SK-N-SH (cell line): ENCODE measurements around the gene OGDH. TPM values are rescaled to one million over a fixed set of nuclear protein-coding genes. Genes with fewer than 3 reads are reported as not detected.

Experiments
- CTCF ChIA-PET: fragments of 300-600, 350-600 bp; formaldehyde crosslinking; extraction: SDS; loops from one replicate; lab custom pipeline; 2021; lab: Yijun Ruan, JAX
- POLR2A ChIA-PET: fragments of 350-600 bp; sonication (Branson Sonifier 250); formaldehyde crosslinking; extraction: SDS; loops from one replicate; lab custom pipeline; 2020; ENCODE audit warnings: antibody characterized with exemption, inconsistent platforms; lab: Yijun Ruan, JAX
- DNase-seq: peaks from one replicate; pipeline ENCODE4 v3.0.0; 2012
- H2AFZ ChIP-seq: fragments of 200-600 bp; sonication (generic); 2 replicates; pipeline ENCODE4 v1.8.1; 2016; ENCODE audit warnings: antibody characterized with exemption, mild to moderate bottlenecking, low read depth
- H3F3A ChIP-seq: fragments of 200-600 bp; sonication (generic); replicated peaks from 2 replicates; pipeline ENCODE3; 2016; ENCODE audit warnings: antibody characterized with exemption, mild to moderate bottlenecking; ENCODE audit not compliant: insufficient read depth
- H3K27ac ChIP-seq, 2 experiments: fragments of 200-500 bp in 1 of 2; fragments of 200-600 bp in 1 of 2; sonication (Bioruptor generic) in 1 of 2; sonication (generic), shearing (Covaris generic) in 1 of 2; 2 replicates each; pipeline versions ENCODE4 v1.5.1 to v1.6.1; 2014 to 2016; ENCODE audit warnings: low read depth in 2 of 2, inconsistent platforms in 1 of 2, low read length in 1 of 2, mild to moderate bottlenecking in 1 of 2, mixed read lengths in 1 of 2
- H3K27me3 ChIP-seq: fragments of 200-600 bp; sonication (generic), shearing (Covaris generic); 2 replicates; pipeline ENCODE4 v1.6.1; 2016; ENCODE audit warnings: mixed run types; ENCODE audit not compliant: insufficient read depth
- H3K36me3 ChIP-seq, 2 experiments: fragments of 200-500 bp in 1 of 2; fragments of 200-600 bp in 1 of 2; sonication (Bioruptor generic) in 1 of 2; sonication (generic) in 1 of 2; replicated peaks in 1 of 2; 2 replicates each; pipeline versions ENCODE3 to v1.5.1; 2014 to 2016; ENCODE audit warnings: low read length in 1 of 2, mild to moderate bottlenecking in 1 of 2; ENCODE audit not compliant: insufficient read depth in 2 of 2, control insufficient read depth in 1 of 2
- H3K4me1 ChIP-seq, 2 experiments: fragments of 200-500 bp in 1 of 2; fragments of 200-600 bp in 1 of 2; sonication (Bioruptor generic) in 1 of 2; sonication (generic), shearing (Covaris generic) in 1 of 2; 2 replicates each; pipeline versions ENCODE4 v1.5.1 to v1.6.1; 2014 to 2016; ENCODE audit warnings: low read depth in 1 of 2, low read length in 1 of 2, mixed run types in 1 of 2; ENCODE audit not compliant: insufficient read depth in 2 of 2, control insufficient read depth in 1 of 2
- H3K4me2 ChIP-seq: fragments of 200-600 bp; sonication (generic), shearing (Covaris generic); 2 replicates; pipeline ENCODE4 v1.6.1; 2017; ENCODE audit warnings: mixed run types
- H3K4me3 ChIP-seq, 2 experiments: fragments of 200-500 bp in 1 of 2; fragments of 200-600 bp in 1 of 2; sonication (Bioruptor generic) in 1 of 2; sonication (generic), shearing (Covaris generic) in 1 of 2; 2 replicates each; pipeline versions ENCODE4 v1.5.1 to v1.8.1; 2014 to 2016; ENCODE audit warnings: low read depth in 2 of 2, inconsistent platforms in 1 of 2, low read length in 1 of 2, mild to moderate bottlenecking in 1 of 2, mixed read lengths in 1 of 2, moderate library complexity in 1 of 2
- H3K79me2 ChIP-seq: fragments of 200-600 bp; sonication (generic); 2 replicates; pipeline ENCODE4 v1.8.1; 2017; ENCODE audit warnings: mild to moderate bottlenecking; ENCODE audit not compliant: insufficient read depth
- H3K9ac ChIP-seq: fragments of 200-600 bp; sonication (generic); 2 replicates; pipeline ENCODE4 v1.6.1; 2017; ENCODE audit warnings: mixed run types
- H3K9me2 ChIP-seq: fragments of 200-600 bp; sonication (generic); 2 replicates; pipeline ENCODE4 v1.6.1; 2017; ENCODE audit warnings: mixed run types
- H3K9me3 ChIP-seq: fragments of 200-600 bp; sonication (generic); 2 replicates; pipeline ENCODE4 v1.6.1; 2017; ENCODE audit warnings: mixed run types, mild to moderate bottlenecking, moderate library complexity
- H4K20me1 ChIP-seq: fragments of 200-600 bp; sonication (generic); 2 replicates; pipeline ENCODE4 v1.6.1; 2017; ENCODE audit warnings: mild to moderate bottlenecking, mixed run types; ENCODE audit not compliant: insufficient read depth
- EP300 ChIP-seq, 2 experiments: IDR thresholded peaks; 2 replicates each; pipeline versions ENCODE4 v1.4.0 to v1.6.1; 2012; ENCODE audit warnings: borderline replicate concordance in 1 of 2, low read depth in 1 of 2, low read length in 1 of 2
- FOXJ3 ChIP-seq: sonication (generic); formaldehyde crosslinking; IDR thresholded peaks from 2 replicates; pipeline ENCODE4 v1.5.1; 2020; ENCODE audit warnings: mild to moderate bottlenecking, missing genetic modification reagents
- MXI1 ChIP-seq: IDR thresholded peaks from 2 replicates; pipeline ENCODE4 v1.6.1; 2012; ENCODE audit warnings: mild to moderate bottlenecking, low read depth, low read length, improper control_type of control experiment
- NFIC ChIP-seq: IDR thresholded peaks from 2 replicates; pipeline ENCODE4 v1.4.0; 2012; ENCODE audit warnings: borderline replicate concordance
- NRF1 ChIP-seq: IDR thresholded peaks from 2 replicates; pipeline ENCODE4 v1.6.1; 2012; ENCODE audit warnings: low read depth, mild to moderate bottlenecking, low read length
- PBX3 ChIP-seq: IDR thresholded peaks from 2 replicates; pipeline ENCODE4; 2012
- POLR2AphosphoS5 ChIP-seq: IDR thresholded peaks from 2 replicates; pipeline ENCODE4 v1.6.1; 2012; ENCODE audit warnings: low read depth, low read length
- RFX5 ChIP-seq: IDR thresholded peaks from 2 replicates; pipeline ENCODE4 v1.6.1; 2012; ENCODE audit warnings: mild to moderate bottlenecking, improper control_type of control experiment, low read length
- RXRA ChIP-seq: IDR thresholded peaks from 2 replicates; pipeline ENCODE4 v1.4.0; 2012; ENCODE audit warnings: low read depth, mild to moderate bottlenecking, borderline replicate concordance
- SMC3 ChIP-seq: IDR thresholded peaks from 2 replicates; pipeline ENCODE4 v1.6.1; 2012; ENCODE audit warnings: low read depth, low read length, improper control_type of control experiment
- YY1 ChIP-seq: IDR thresholded peaks from 2 replicates; pipeline ENCODE4 v1.4.0; 2012; ENCODE audit warnings: low read depth, mild to moderate bottlenecking
- WGBS: methylation state at CpG from one replicate; pipeline ENCODE4 v1.1.6; 2017; ENCODE audit warnings: low lambda C conversion rate; 5-methylcytosine and 5-hydroxymethylcytosine counted together
- polyA plus RNA-seq, 3 experiments: library from polyadenylated mRNA; depleted of rRNA; stranded (reverse); fragments of >200 nt; gene quantifications; 2 replicates each; pipeline ENCODE4 v1.2.3, GENCODE V29; 2012
- TF ChIP-seq, protein P1 (sequence below): fragments of 150-350 bp; IDR thresholded peaks from 2 replicates; pipeline ENCODE4 v1.6.1; 2017; ENCODE audit warnings: antibody characterized with exemption, low read length, low read depth, borderline replicate concordance
- TF ChIP-seq, protein P2 (sequence below): IDR thresholded peaks from 2 replicates; pipeline ENCODE4 v1.4.0; 2012; ENCODE audit warnings: low read depth, borderline replicate concordance
- TF ChIP-seq, protein P3 (sequence below): IDR thresholded peaks from 2 replicates; pipeline ENCODE4 v1.4.0; 2012; ENCODE audit warnings: low read depth, borderline replicate concordance

Gene OGDH
- polyA plus RNA-seq, 1 of the 3 experiments (the other 2 are of a cell fraction) = 69.4 TPM

DNA sequence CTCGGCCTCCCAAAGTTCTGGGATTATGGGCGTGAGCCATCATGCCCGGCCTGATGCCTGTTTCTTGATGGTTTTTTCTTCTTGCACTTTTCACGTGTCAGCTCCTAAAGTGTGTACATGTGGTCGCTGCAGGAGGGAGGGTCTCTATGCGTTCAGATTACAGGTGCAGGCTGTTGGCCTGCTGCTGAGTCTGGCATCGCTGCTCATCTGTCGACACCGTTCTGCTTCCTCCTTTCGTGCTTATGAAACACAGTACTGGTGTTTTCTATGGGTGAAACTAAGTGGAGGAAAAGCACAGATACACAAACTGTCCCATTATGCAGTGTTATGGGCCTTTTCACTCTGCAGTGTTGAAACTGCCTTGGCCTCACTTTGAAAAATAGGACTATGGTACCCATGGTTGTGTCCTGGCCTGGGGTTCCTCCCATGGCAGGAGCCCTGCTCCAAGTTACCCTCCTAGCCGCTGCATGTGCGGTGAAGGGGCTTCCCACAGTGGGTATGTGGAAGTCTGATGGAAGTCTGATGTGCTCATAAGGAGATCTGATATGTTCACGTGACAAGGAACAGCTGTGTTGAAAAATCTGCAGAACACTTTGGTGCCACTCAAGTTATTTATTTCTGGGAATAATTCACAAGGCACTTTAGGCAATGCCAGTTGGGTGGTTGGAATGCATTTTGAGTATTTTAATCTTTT lies 23.5 kb downstream of the OGDH start:
- Histone ChIP-seq H3K4me1 (peaks cover 9 to 13% of the 10 kb centered on the region in 2 experiments; a peak in 3 of 4 replicates), H3K36me3 (peaks cover 8 to 10% of the 10 kb centered on the region in 2 experiments), H2AFZ (no peak overlapping the region), H3K9me2 (no peaks in the 10 kb centered on the region), H3K79me2 (peaks cover 8% of the 10 kb centered on the region; the same call in 1 of the 2 replicates), H3K9ac (no peak overlapping the region), H3K4me2 (no peak overlapping the region), H4K20me1 (0 out of 2 replicates have a peak, but pooled peaks cover 5% of the 10 kb centered on the region), H3K27me3 (no peaks in the 10 kb centered on the region), H3K9me3 (no peaks in the 10 kb centered on the region), H3F3A (peaks cover 8% of the 10 kb centered on the region), H3K4me3 (no peak overlapping the region), H3K27ac (no peak overlapping the region)
- no peak for DNase-seq
- ChIA-PET POLR2A (no interaction called here), CTCF (interaction anchor here (1.0 kb wide), 1 partner anchor 65 kb away, joined by 3 read pairs; no protein-coding TSS in a partner anchor)
- TF ChIP-seq MXI1 (no peak), RFX5 (no peak), YY1 (no peak), NRF1 (no peak), POLR2AphosphoS5 (no peak), FOXJ3 (no peak), SMC3 (no peak), RXRA (no peak), NFIC (no peak), EP300 (IDR thresholded peaks at IDR 0.05; ENCODE audit: borderline replicate concordance in 1 of 2, low read depth in 1 of 2, low read length in 1 of 2) (no peak), PBX3 (no peak)
- TF ChIP-seq, protein P1, sequence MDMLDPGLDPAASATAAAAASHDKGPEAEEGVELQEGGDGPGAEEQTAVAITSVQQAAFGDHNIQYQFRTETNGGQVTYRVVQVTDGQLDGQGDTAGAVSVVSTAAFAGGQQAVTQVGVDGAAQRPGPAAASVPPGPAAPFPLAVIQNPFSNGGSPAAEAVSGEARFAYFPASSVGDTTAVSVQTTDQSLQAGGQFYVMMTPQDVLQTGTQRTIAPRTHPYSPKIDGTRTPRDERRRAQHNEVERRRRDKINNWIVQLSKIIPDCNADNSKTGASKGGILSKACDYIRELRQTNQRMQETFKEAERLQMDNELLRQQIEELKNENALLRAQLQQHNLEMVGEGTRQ = no peak
- TF ChIP-seq, protein P2, sequence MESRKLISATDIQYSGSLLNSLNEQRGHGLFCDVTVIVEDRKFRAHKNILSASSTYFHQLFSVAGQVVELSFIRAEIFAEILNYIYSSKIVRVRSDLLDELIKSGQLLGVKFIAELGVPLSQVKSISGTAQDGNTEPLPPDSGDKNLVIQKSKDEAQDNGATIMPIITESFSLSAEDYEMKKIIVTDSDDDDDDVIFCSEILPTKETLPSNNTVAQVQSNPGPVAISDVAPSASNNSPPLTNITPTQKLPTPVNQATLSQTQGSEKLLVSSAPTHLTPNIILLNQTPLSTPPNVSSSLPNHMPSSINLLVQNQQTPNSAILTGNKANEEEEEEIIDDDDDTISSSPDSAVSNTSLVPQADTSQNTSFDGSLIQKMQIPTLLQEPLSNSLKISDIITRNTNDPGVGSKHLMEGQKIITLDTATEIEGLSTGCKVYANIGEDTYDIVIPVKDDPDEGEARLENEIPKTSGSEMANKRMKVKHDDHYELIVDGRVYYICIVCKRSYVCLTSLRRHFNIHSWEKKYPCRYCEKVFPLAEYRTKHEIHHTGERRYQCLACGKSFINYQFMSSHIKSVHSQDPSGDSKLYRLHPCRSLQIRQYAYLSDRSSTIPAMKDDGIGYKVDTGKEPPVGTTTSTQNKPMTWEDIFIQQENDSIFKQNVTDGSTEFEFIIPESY = no peak
- TF ChIP-seq, protein P3, sequence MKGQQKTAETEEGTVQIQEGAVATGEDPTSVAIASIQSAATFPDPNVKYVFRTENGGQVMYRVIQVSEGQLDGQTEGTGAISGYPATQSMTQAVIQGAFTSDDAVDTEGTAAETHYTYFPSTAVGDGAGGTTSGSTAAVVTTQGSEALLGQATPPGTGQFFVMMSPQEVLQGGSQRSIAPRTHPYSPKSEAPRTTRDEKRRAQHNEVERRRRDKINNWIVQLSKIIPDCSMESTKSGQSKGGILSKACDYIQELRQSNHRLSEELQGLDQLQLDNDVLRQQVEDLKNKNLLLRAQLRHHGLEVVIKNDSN = no peak
- 89% methylated on average over 13 of the region's 13 CpGs for WGBS
